Smooth muscle cell (in vitro differentiated cells): ENCODE results near the gene MYH9. TPM values are rescaled to one million over a fixed set of nuclear protein-coding genes. Genes with fewer than 3 reads are reported as not detected.

Source experiments
- DNase-seq: peaks from one replicate; lab custom pipeline; 2025; ENCODE audit not compliant: unreplicated experiment; lab: John Stamatoyannopoulos, UW
- H2AFZ ChIP-seq: fragments of 200-600 bp; sonication (generic); 2 replicates; pipeline ENCODE4 v1.6.0; 2016; ENCODE audit warnings: antibody characterized with exemption, low read depth, mild to moderate bottlenecking
- H3F3A ChIP-seq: fragments of 200-600 bp; sonication (generic); 2 replicates; pipeline ENCODE4 v1.6.0; 2017; ENCODE audit warnings: antibody characterized with exemption, low read depth
- H3K27ac ChIP-seq: fragments of 200-600 bp; sonication (generic); 2 replicates; pipeline ENCODE4 v1.5.1; 2016; ENCODE audit warnings: low read depth, mild to moderate bottlenecking
- H3K27me3 ChIP-seq: fragments of 200-600 bp; sonication (generic); 2 replicates; pipeline ENCODE4 v1.6.1; 2016; ENCODE audit warnings: low read depth, mild to moderate bottlenecking
- H3K36me3 ChIP-seq: fragments of 200-600 bp; sonication (generic); 2 replicates; pipeline ENCODE4 v1.5.1; 2016; ENCODE audit warnings: low read depth
- H3K4me1 ChIP-seq: fragments of 200-600 bp; sonication (generic); 2 replicates; pipeline ENCODE4 v1.5.1; 2016; ENCODE audit warnings: low read depth
- H3K4me2 ChIP-seq: fragments of 200-600 bp; sonication (generic); 2 replicates; pipeline ENCODE4 v1.6.0; 2016; ENCODE audit warnings: mild to moderate bottlenecking
- H3K4me3 ChIP-seq: fragments of 200-600 bp; sonication (generic); 2 replicates; pipeline ENCODE4 v1.5.1; 2016; ENCODE audit warnings: mild to moderate bottlenecking
- H3K79me2 ChIP-seq: fragments of 200-600 bp; sonication (generic); 2 replicates; pipeline ENCODE4 v1.6.0; 2016; ENCODE audit warnings: low read depth, mild to moderate bottlenecking
- H3K9ac ChIP-seq: fragments of 200-600 bp; sonication (generic); 2 replicates; pipeline ENCODE4 v1.6.0; 2016; ENCODE audit warnings: low read depth
- H3K9me3 ChIP-seq: fragments of 200-600 bp; sonication (generic); replicated peaks from 2 replicates; pipeline ENCODE4 v1.5.1; 2016; ENCODE audit warnings: low read depth
- H4K20me1 ChIP-seq: fragments of 200-600 bp; sonication (generic); 2 replicates; pipeline ENCODE4 v1.6.0; 2016; ENCODE audit warnings: low read depth
- CTCF ChIP-seq: fragments of 200-600 bp; sonication (generic); IDR thresholded peaks from 2 replicates; pipeline ENCODE4 v1.5.1; 2017; ENCODE audit warnings: borderline replicate concordance, mild to moderate bottlenecking, antibody characterized with exemption; ENCODE audit not compliant: insufficient read depth, poor library complexity, severe bottlenecking
- WGBS: methylation state at CpG from one replicate; pipeline ENCODE4 v1.1.7; 2016; ENCODE audit warnings: low lambda C conversion rate; 5-methylcytosine and 5-hydroxymethylcytosine counted together
- polyA plus RNA-seq: library from polyadenylated mRNA; unstranded; fragments of >200 nt; fragmentation: Nextera tagmentation; extraction: Ambion mirVana; gene quantifications from 2 replicates; pipeline ENCODE4 v1.2.1, GENCODE V29; 2016
- total RNA-seq: library from RNA; depleted of rRNA; stranded (reverse); fragments of >200 nt; gene quantifications from 2 replicates; pipeline ENCODE4 v1.2.3, GENCODE V29; 2014

The MYH9 gene
- total and polyA plus RNA-seq, 2 experiments from 2014 or later: 350 to 361 TPM

- Histone ChIP-seq H3K4me3 (no peak overlapping the region), H3K4me1 (no peaks in the 10 kb centered on the region), H3K4me2 (no peak overlapping the region), H3K9ac (no peak overlapping the region), H3F3A (no peaks in the 10 kb centered on the region), H4K20me1 (no peaks in the 10 kb centered on the region), H3K27ac (no peak overlapping the region), H3K9me3 (no peaks in the 10 kb centered on the region), H3K27me3 (no peaks in the 10 kb centered on the region), H2AFZ (no peak overlapping the region), H3K79me2 (no peaks in the 10 kb centered on the region), H3K36me3 (no peaks in the 10 kb centered on the region)
- DNase-seq: no peak
- WGBS: 83% methylated on average over 5 of the region's 5 CpGs
- TF ChIP-seq CTCF: no peak
These were observed 139.8 kb downstream of the MYH9 start for GRCh38 chr22:36247955-36248354.

GRCh38 chr22:36246718-36247117, 141.0 kb downstream of the MYH9 start:
- no peaks in the 10 kb centered on the region for H3K36me3 ChIP-seq
- no peak overlapping the region for H3K4me2 ChIP-seq
- no peak overlapping the region for H3K4me3 ChIP-seq
- H3K27me3 ChIP-seq: no peaks in the 10 kb centered on the region
- no peaks in the 10 kb centered on the region for H4K20me1 ChIP-seq
- no peaks in the 10 kb centered on the region for H3F3A ChIP-seq
- whole genome bisulfite sequencing: 75% methylated on average over 3 of the region's 3 CpGs
- no peaks in the 10 kb centered on the region for H3K79me2 ChIP-seq
- H3K9ac ChIP-seq: no peak overlapping the region
- TF ChIP-seq CTCF: no peak
- H3K9me3 ChIP-seq: no peaks in the 10 kb centered on the region
- DNase-seq: no peak
- no peak overlapping the region for H3K27ac ChIP-seq
- no peak overlapping the region for H2AFZ ChIP-seq
- H3K4me1 ChIP-seq: no peaks in the 10 kb centered on the region

GRCh38 chr22:36245805-36246356, 141.9 kb downstream of the MYH9 start:
- 87% methylated on average over 4 of the region's 4 CpGs for WGBS
- no peaks in the 10 kb centered on the region for H3K36me3 ChIP-seq
- H2AFZ ChIP-seq: no peak overlapping the region
- H3K4me3 ChIP-seq: no peak overlapping the region
- no peaks in the 10 kb centered on the region for H3K4me1 ChIP-seq
- no peak for DNase-seq
- H3K27me3 ChIP-seq: no peaks in the 10 kb centered on the region
- no peaks in the 10 kb centered on the region for H4K20me1 ChIP-seq
- H3K4me2 ChIP-seq: no peak overlapping the region
- H3K27ac ChIP-seq: no peak overlapping the region
- no peaks in the 10 kb centered on the region for H3F3A ChIP-seq
- H3K9me3 ChIP-seq: no peaks in the 10 kb centered on the region
- no peak for TF ChIP-seq CTCF
- H3K9ac ChIP-seq: no peak overlapping the region
- H3K79me2 ChIP-seq: no peaks in the 10 kb centered on the region

GRCh38 chr22:36244522-36245391, 143.0 kb downstream of the MYH9 start:
- no peak for DNase-seq
- no peak for TF ChIP-seq CTCF
- Histone ChIP-seq H3K27ac (no peak overlapping the region), H3K4me1 (no peaks in the 10 kb centered on the region), H3K4me2 (no peak overlapping the region), H3K9me3 (no peaks in the 10 kb centered on the region), H3K27me3 (no peaks in the 10 kb centered on the region), H3F3A (no peaks in the 10 kb centered on the region), H3K4me3 (no peak overlapping the region), H2AFZ (no peak overlapping the region), H4K20me1 (no peaks in the 10 kb centered on the region), H3K79me2 (no peaks in the 10 kb centered on the region), H3K36me3 (no peaks in the 10 kb centered on the region), H3K9ac (no peak overlapping the region)
- WGBS: 92% methylated on average over 5 of the region's 5 CpGs
